GM20000 (cell line): ENCODE data around the gene JSRP1.

Experiments used
- DNase-seq: peaks from one replicate; pipeline ENCODE4 v3.0.0; 2012; ENCODE audit warnings: low spot score
- TF ChIP-seq, protein P1 (sequence below): IDR thresholded peaks from 2 replicates; pipeline ENCODE4 v1.5.1; 2012; ENCODE audit warnings: mild to moderate bottlenecking, control low read depth; ENCODE audit errors: extremely low read depth, missing control alignments

JSRP1 gene

DNA sequence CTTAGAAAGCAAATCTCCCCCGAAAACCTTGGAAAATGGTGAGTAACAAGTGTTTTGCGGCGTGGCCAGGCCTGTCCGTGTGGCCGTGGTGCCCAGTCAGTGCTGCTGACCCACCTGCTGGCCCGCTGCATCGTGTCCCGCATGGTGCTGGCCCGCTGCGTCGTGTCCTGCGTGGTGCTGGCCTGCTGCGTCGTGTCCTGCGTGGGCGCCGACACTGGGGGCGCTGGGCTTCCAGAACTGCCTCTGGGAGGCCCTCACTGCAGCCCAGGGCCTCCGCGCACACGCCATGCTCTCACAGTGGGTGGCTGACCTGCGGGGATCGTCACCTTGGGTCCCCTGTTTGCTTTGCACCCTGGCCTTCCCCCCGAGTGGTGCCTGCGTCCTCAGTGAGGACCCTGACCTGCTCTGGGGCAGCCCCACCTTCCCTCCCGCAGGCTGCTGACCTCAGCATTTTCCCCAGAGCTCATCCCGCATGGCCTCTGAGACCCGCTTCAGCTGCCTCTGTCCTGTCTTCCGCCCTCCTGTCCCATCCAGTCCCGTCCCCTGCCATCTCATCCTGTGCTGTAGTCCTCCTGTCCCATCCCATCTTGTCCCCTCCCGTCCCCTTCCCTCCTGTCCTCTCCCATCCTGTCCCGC lies 30.7 kb downstream of the JSRP1 start:
- no peak for DNase-seq
- TF ChIP-seq, protein P1, sequence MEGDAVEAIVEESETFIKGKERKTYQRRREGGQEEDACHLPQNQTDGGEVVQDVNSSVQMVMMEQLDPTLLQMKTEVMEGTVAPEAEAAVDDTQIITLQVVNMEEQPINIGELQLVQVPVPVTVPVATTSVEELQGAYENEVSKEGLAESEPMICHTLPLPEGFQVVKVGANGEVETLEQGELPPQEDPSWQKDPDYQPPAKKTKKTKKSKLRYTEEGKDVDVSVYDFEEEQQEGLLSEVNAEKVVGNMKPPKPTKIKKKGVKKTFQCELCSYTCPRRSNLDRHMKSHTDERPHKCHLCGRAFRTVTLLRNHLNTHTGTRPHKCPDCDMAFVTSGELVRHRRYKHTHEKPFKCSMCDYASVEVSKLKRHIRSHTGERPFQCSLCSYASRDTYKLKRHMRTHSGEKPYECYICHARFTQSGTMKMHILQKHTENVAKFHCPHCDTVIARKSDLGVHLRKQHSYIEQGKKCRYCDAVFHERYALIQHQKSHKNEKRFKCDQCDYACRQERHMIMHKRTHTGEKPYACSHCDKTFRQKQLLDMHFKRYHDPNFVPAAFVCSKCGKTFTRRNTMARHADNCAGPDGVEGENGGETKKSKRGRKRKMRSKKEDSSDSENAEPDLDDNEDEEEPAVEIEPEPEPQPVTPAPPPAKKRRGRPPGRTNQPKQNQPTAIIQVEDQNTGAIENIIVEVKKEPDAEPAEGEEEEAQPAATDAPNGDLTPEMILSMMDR: no peak

- no peak for DNase-seq
Observed at GRCh38 chr19:2224754-2225349, 31.4 kb downstream of the JSRP1 start.

GRCh38 chr19:2223959-2224358 lies 32.3 kb downstream of the JSRP1 start:
- TF ChIP-seq, protein P1: no peak
- no peak for DNase-seq

More at GRCh38 chr19:2224754-2225349, 31.4 kb downstream of the JSRP1 start:
- TF ChIP-seq, protein P1: no peak

GRCh38 chr19:2223391-2223790 lies 32.8 kb downstream of the JSRP1 start:
- no peak for DNase-seq
- TF ChIP-seq, protein P1: no peak

- no peak for DNase-seq
- TF ChIP-seq, protein P1: no peak
Observed at GRCh38 chr19:2221918-2222317, 34.3 kb downstream of the JSRP1 start.

DNA sequence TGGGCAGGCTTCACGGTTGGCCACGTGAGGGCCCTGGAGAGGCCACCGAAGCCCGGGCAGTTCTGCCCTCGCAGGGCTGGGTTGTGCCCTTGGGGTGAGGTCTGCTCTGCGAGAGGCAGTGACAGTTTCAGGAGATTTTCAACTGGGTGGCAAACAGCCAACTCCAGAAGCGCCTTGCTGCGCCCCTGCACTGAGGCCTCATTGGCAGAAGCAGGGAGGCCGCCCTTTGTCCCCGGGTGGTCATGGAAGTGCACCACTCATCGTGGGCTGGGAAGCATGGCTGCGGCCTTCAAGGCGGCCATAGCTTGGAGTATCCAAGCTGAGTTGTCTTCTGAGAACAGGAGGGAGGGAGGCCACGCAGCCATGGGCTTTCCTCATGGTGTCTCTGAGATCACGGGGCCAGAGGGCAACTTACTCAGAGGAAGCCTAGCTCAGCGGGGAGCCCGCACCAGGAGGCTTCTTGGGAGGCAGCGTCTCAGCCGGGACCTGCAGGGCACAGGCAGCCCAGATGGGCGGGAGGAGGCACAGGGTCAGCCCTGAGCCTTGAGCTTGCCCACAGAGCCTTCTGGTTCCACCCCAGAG lies 34.9 kb downstream of the JSRP1 start:
- DNase-seq: no peak
- TF ChIP-seq, protein P1: no peak

DNA sequence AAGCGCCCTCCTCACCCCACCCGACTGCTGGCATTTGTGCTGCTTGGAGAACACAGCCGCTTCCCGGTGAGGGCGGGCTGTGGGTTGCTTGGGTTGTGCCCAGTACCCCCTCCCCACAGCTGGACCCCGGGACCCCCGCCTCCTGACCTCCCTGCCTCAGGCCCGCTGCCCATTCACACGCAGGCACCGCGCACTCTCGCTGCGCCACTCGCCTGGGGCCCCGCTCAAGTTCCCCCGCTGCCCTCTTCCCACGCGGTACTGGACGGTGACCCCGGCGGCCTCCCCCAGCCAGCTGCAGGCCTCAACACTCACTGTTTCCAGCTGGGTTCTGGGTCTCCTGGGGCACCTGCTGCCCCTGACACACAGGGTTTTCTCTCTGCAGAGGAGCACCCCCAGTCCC lies 36.5 kb downstream of the JSRP1 start:
- TF ChIP-seq, protein P1: no peak
- no peak for DNase-seq
